Measurements from ENCODE around the gene STRIP1.

- TF ChIP-seq KDM1A (IDR thresholded peaks at IDR 0.05; ENCODE audit: low read depth) (no peak), MAX (IDR thresholded peaks at IDR 0.05) (no peak), MAFK (IDR thresholded peaks at IDR 0.05; ENCODE audit: partially characterized antibody) (no peak), EHMT2 (IDR thresholded peaks at IDR 0.05; ENCODE audit: low read depth) (no peak)
These were observed 9.8 kb upstream of the STRIP1 start for GRCh38 chr1:110024613-110025012.
